ENCODE measurements around the gene MRPL4.

The MRPL4 gene

DNA sequence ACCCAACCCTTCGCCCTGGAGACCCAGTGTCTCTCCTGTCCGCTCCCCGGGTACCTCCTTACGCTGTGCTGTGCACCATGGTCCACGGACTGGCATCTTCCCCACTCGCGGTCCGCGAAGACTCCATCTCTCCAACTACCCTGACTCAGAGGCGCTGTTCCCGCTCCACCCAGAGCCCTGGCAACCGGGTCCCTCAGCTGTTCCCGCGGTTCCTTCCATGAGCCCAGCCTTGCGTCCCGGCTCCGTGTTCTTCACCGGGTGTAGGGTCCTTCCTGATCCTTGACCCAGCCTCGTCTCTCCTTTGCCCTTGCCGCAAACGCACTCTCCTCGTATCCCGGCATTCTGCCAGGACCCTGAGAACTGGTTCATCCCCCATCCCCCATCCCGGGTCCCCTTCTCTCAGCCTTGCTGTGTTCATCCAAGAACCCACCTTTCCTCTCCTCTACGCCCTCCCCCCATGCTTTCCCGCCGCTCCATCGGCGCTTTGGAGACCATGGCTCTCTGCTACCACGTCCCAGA, 38.4 kb downstream of the MRPL4 start:
- no peak for DNase-seq

DNA sequence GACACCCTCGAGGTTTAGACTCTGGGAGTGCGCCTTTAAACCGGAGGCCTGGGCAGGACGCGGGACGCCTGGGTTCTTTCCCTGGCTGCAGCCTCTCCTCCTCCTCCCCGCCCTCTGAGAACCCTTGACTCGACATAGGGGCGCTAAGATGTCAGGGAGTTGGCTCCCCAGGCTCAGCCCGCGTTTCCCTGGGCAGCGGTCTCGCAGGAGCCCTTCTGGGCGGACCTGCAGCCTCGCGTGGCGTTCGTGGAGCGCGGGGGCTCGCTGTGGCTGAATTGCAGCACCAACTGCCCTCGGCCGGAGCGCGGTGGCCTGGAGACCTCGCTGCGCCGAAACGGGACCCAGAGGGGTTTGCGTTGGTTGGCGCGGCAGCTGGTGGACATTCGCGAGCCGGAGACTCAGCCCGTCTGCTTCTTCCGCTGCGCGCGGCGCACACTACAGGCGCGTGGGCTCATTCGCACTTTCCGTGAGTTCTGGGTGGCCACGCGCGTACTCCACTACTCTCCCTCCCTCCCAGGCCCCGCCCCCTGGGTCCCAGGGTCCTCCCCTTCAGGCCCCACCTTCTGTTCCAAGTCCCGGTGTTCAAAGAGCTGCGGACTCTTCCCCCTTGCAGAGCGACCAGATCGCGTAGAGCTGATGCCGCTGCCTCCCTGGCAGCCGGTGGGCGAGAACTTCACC, 39.0 kb downstream of the MRPL4 start:
- no peak for DNase-seq

GRCh38 chr19:10291554-10292205, 39.7 kb downstream of the MRPL4 start:
- no peak for DNase-seq

DNA sequence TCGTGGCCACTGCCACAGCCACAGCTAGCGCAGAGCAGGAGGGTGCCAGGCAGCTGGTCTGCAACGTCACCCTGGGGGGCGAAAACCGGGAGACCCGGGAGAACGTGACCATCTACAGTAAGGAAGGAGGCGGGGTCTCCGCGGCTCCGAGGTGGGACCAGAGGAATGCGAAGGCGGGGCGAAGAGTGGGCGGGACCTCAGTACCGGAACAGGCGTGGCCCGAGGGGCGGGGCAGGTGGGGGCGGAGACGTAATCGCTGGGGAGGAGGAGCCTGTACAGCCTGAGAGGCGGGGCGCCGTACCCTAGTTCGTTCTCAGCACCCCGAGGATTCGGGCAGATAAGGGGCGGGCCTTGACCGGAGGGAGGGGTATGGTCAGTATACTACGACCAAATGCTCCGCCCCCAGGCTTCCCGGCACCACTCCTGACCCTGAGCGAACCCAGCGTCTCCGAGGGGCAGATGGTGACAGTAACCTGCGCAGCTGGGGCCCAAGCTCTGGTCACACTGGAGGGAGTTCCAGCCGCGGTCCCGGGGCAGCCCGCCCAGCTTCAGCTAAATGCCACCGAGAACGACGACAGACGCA, 40.3 kb downstream of the MRPL4 start:
- DNase-seq, result no peak

DNA sequence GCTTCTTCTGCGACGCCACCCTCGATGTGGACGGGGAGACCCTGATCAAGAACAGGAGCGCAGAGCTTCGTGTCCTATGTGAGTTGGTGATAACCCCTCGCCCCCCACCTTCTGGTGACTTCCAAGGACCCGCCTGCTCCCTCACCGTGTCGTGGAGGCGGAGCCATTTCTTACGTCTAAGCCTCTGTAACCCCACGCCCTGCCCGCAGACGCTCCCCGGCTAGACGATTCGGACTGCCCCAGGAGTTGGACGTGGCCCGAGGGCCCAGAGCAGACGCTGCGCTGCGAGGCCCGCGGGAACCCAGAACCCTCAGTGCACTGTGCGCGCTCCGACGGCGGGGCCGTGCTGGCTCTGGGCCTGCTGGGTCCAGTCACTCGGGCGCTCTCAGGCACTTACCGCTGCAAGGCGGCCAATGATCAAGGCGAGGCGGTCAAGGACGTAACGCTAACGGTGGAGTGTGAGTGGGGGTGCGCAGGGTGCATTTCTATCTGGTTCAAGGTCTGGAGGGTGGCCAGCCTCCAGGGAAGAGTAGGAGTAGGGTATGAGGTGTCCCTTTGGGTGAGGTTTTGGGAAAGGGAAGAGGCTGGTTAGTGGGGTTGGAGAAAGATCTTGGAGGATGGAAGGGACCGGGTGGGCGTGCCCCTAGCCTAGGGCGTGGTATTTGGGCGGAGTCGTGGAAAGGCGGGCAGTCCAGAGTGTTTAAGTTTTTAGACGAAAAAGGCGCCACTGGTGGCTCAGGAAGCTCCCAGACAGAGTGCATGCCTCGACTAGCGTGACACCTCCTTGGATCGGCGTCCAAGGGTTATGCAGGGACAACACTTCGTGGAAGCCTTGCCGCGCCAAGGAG, 41.0 kb downstream of the MRPL4 start:
- DNase-seq, result no peak

DNA sequence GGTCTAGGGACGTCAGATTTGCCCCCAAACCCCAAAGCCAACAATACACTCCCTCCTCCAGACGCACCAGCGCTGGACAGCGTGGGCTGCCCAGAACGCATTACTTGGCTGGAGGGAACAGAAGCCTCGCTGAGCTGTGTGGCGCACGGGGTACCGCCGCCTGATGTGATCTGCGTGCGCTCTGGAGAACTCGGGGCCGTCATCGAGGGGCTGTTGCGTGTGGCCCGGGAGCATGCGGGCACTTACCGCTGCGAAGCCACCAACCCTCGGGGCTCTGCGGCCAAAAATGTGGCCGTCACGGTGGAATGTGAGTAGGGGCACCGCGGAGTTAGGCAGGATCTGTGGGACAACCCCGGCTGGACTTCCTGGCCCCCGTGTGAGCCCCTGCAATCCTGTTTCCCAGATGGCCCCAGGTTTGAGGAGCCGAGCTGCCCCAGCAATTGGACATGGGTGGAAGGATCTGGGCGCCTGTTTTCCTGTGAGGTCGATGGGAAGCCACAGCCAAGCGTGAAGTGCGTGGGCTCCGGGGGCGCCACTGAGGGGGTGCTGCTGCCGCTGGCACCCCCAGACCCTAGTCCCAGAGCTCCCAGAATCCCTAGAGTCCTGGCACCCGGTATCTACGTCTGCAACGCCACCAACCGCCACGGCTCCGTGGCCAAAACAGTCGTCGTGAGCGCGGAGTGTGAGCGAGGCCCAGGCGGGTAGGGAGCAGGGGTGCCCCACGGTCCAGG, 41.8 kb downstream of the MRPL4 start:
- no peak for DNase-seq

DNA sequence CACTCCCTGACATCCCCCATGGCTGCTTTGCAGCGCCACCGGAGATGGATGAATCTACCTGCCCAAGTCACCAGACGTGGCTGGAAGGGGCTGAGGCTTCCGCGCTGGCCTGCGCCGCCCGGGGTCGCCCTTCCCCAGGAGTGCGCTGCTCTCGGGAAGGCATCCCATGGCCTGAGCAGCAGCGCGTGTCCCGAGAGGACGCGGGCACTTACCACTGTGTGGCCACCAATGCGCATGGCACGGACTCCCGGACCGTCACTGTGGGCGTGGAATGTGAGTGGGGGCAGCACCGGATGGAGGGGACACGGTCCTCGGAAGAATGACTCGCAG, 42.3 kb downstream of the MRPL4 start:
- DNase-seq, result no peak

DNA sequence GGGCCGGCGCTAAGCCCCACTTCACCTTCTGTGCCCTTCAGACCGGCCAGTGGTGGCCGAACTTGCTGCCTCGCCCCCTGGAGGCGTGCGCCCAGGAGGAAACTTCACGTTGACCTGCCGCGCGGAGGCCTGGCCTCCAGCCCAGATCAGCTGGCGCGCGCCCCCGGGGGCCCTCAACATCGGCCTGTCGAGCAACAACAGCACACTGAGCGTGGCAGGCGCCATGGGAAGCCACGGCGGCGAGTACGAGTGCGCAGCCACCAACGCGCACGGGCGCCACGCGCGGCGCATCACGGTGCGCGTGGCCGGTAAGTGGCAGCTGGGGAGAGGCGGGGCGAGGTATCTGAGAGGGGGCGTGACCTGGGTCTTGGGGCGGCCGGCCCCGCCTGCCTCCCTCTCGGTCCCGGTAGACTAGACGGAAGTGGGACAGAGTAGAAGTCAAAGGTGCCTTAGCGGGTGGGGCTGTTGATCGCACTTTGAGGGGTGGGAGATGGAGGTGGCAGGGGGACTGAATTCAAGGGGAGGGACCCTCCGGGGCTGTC, 43.4 kb downstream of the MRPL4 start:
- no peak for DNase-seq

DNA sequence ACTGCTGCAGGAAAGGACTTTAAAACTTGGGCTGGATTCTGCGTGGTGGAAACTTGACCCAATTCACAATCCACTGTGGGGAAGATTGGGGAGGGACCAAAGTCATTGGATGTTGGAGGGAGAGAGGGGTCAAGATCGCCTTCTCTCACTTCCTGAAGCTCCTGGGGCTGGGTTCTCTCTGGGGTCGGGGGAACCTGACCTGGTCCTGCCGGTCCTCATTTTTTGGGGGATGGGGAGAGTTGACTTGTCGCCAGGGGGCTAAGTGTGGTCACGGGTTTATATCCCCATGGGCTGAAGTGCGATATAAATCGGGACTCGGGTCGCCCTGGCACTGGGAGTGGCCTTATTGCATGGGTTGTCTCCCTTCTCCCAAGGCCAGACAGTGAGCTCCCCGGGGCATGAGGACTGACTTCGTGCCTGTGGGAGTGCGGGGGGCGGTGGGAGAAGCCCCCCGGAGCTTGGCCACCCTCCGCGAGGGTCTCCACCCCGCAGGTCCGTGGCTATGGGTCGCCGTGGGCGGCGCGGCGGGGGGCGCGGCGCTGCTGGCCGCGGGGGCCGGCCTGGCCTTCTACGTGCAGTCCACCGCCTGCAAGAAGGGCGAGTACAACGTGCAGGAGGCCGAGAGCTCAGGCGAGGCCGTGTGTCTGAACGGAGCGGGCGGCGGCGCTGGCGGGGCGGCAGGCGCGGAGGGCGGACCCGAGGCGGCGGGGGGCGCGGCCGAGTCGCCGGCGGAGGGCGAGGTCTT, 44.0 kb downstream of the MRPL4 start:
- DNase-seq, result no peak

- no peak for DNase-seq
Measured at GRCh38 chr19:10299545-10300458, 47.8 kb downstream of the MRPL4 start.

DNA sequence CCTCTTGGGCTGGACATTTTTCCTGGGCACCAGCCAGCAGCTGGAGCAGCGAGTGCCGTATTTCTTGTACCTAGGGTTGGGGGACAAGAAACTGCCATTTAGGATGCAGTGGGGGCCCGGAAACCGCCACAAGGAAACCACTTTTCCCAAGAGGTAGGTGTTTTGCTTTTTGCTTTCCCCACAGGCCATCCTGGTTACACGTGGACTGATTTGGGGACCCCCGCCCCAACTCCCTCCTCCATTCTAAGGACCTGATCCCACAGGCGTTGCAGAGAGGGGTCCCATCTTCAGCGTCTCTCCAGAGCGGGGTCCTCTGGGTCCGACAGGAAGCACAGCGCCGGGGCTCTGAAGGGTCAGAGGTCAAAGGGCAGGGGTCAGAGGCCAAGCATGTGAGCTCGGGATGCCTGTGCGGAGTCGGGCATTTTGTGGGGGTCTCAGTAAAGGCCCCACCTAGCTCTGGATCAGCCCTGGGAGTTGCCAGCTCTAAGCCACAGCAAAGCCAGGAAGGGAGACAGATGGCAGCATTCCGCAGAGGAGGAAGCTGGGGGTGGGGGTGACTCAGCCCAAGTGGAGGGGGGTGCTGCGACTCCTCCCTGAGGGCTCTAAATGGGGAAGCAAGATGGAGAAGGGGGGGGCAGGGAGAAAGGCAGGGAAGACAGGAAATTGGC, 53.3 kb downstream of the MRPL4 start:
- DNase-seq, result no peak

DNA sequence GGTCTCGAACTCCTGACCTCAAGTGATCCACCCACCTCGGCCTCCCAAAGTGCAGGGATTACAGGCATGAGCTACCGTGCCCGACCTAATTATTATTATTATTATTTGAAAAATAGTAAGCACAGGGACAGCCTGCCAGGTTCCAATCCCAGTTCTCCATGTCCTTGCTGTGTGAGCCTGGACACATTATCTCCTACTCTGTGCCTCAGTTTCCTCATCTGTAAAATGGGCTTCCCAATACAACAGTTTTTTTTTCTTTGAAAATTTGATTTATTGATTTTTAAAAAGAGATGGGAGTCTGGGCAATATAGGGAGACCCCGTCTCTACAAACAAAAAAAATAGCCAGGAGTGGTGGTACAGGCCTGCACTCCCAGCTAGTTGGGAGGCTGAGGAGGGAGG, 54.3 kb downstream of the MRPL4 start:
- DNase-seq, result no peak

DNA sequence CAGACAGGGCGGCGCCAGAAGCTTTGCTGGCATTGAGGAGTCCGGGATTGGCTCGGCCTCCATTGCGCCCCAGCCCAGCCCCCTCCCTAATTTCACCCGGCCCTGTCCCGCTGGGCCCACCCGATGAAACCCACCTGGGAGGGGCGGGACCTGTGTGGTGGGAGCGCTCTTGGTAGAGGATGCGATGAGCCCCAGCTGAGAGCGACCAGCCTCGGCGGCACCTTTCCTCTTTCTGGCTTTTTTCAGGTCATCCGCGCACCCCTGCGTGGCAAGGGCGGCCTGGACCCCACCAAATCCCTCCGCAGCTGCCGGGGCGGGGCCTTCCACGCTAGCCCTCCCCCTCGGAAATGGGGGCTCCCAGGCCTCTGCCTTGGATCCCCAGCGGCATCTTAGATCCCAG, 57.4 kb downstream of the MRPL4 start, which contains the start of gene ZGLP1:
Gene ZGLP1 (minus strand): TSS at position 393 of the 400 bp plus-strand sequence.
- no peak for DNase-seq

Data from NCI-H2029 treated with DMSO at 0.1 percent for 48 hours (cell line).